DMS53 treated with DMSO at 0.1 percent for 48 hours (cell line): ENCODE measurements around the gene LRRC18.

Source experiments
- DNase-seq: peaks from one replicate; lab custom pipeline; 2025; ENCODE audit not compliant: unreplicated experiment; lab: John Stamatoyannopoulos, UW

LRRC18 gene

GRCh38 chr10:48913674-48914073, 26.0 kb downstream of the LRRC18 start:
- no peak for DNase-seq

- DNase-seq = no peak
These were observed 29.1 kb downstream of the LRRC18 start for GRCh38 chr10:48910548-48910947.

- DNase-seq = no peak
These were observed 31.9 kb downstream of the LRRC18 start for GRCh38 chr10:48907730-48908129.

- DNase-seq = no peak
These were observed 32.8 kb downstream of the LRRC18 start for GRCh38 chr10:48906841-48907240.

- DNase-seq = no peak
These were observed 34.3 kb downstream of the LRRC18 start for GRCh38 chr10:48905311-48905710.

- no peak for DNase-seq
These were observed 34.8 kb downstream of the LRRC18 start for GRCh38 chr10:48904861-48905260.

- DNase-seq = no peak
These were observed 36.5 kb downstream of the LRRC18 start for GRCh38 chr10:48903151-48903550.

- no peak for DNase-seq
These were observed 37.5 kb downstream of the LRRC18 start for GRCh38 chr10:48902096-48902495.

GRCh38 chr10:48901319-48901718, 38.3 kb downstream of the LRRC18 start:
- no peak for DNase-seq

- no peak for DNase-seq
These were observed 39.3 kb downstream of the LRRC18 start for GRCh38 chr10:48900371-48900801.

- DNase-seq = no peak
These were observed 39.9 kb downstream of the LRRC18 start for GRCh38 chr10:48899781-48900180.

GRCh38 chr10:48898426-48898825, 41.2 kb downstream of the LRRC18 start:
- no peak for DNase-seq

- no peak for DNase-seq
These were observed 42.2 kb downstream of the LRRC18 start for GRCh38 chr10:48897441-48897790.

- DNase-seq = no peak
These were observed 42.7 kb downstream of the LRRC18 start for GRCh38 chr10:48896756-48897440.

GRCh38 chr10:48895803-48896195, 43.8 kb downstream of the LRRC18 start:
- DNase-seq = no peak

GRCh38 chr10:48894911-48895802, 44.5 kb downstream of the LRRC18 start:
- DNase-seq = no peak

- no peak for DNase-seq
These were observed 48.5 kb downstream of the LRRC18 start for GRCh38 chr10:48890888-48891850.

GRCh38 chr10:48887982-48888381, 51.7 kb downstream of the LRRC18 start:
- DNase-seq = no peak

- no peak for DNase-seq
These were observed 54.3 kb downstream of the LRRC18 start for GRCh38 chr10:48885376-48885775.

GRCh38 chr10:48884179-48885045, 55.2 kb downstream of the LRRC18 start:
- DNase-seq = no peak
